ENCODE measurements around the gene PELI2. TPM values are rescaled to one million over a fixed set of nuclear protein-coding genes. Genes with fewer than 3 reads are reported as not detected.
"Not testable (repeated sequence)": the region's sequence is repeated elsewhere in the genome, so short reads cannot be mapped to it uniquely, and the experiment has no call there.

The PELI2 gene
- total and polyA plus RNA-seq, 3 experiments from 2014 or later: 1.0 to 3.3 (median 2.7) TPM

- Mint-ChIP-seq H3K4me3 (no peak overlapping the region), H3K36me3 (peaks cover 0 to 28% (median 2%) of the 10 kb centered on the region in 3 donors), H3K4me1 (peaks cover 0 to 7% (median 7%) of the 10 kb centered on the region in 3 donors), H3K27me3 (peaks cover 3 to 4% of the 10 kb centered on the region in 2 donors), H3K9me3 (peaks cover 5 to 21% (median 17%) of the 10 kb centered on the region in 5 donors), H3K27ac (peak overlapping the region in 1 of 8 donors; percentile 14)
- no peaks in the 10 kb centered on the region for H3K4me1 ChIP-seq (ENCODE audit: insufficient read depth, low read length)
- H3K27ac ChIP-seq (ENCODE audit: low read depth, low read length): no peak overlapping the region
- no peak overlapping the region for H3K4me3 ChIP-seq (ENCODE audit: low read length)
- no peak for DNase-seq
- no peaks in the 10 kb centered on the region for H3K9me3 ChIP-seq (ENCODE audit: low read length)
- H3K36me3 ChIP-seq (ENCODE audit: insufficient read depth, low read length): no peaks in the 10 kb centered on the region
- no peaks in the 10 kb centered on the region for H3K27me3 ChIP-seq (ENCODE audit: insufficient read depth, low read length, poor library complexity, severe bottlenecking)
- POLR2A ChIA-PET: no interaction called here
- CTCF ChIA-PET: no interaction called here
These were observed 40.9 kb downstream of the PELI2 start for GRCh38 chr14:56159066-56159465.

- peaks cover 0 to 32% (median 2%) of the 10 kb centered on the region in 3 donors for H3K36me3 Mint-ChIP-seq
- ChIA-PET CTCF (no interaction called here), POLR2A (no interaction called here)
- Histone ChIP-seq H3K4me3 (ENCODE audit: low read length) (no peak overlapping the region), H3K4me1 (ENCODE audit: insufficient read depth, low read length) (no peaks in the 10 kb centered on the region), H3K9me3 (ENCODE audit: low read length) (no peaks in the 10 kb centered on the region), H3K36me3 (ENCODE audit: insufficient read depth, low read length) (no peaks in the 10 kb centered on the region), H3K27me3 (ENCODE audit: insufficient read depth, low read length, poor library complexity, severe bottlenecking) (no peaks in the 10 kb centered on the region), H3K27ac (ENCODE audit: low read depth, low read length) (no peak overlapping the region)
- H3K4me3 Mint-ChIP-seq: peak overlapping the region in 1 of 7 donors; percentile 10
- H3K27me3 Mint-ChIP-seq: peaks cover 0 to 1% of the 10 kb centered on the region in 2 donors
- no peak overlapping the region for H3K27ac Mint-ChIP-seq
- peaks cover 5 to 31% (median 28%) of the 10 kb centered on the region in 5 donors for H3K9me3 Mint-ChIP-seq
- DNase-seq: no peak
- peaks cover 0 to 7% (median 0%) of the 10 kb centered on the region in 3 donors for H3K4me1 Mint-ChIP-seq
These were observed 41.9 kb downstream of the PELI2 start for GRCh38 chr14:56160088-56160487.

GRCh38 chr14:56161658-56162057 is 43.4 kb downstream of the PELI2 start:
- Histone ChIP-seq H3K4me3 (ENCODE audit: low read length) (no peak overlapping the region), H3K27me3 (ENCODE audit: insufficient read depth, low read length, poor library complexity, severe bottlenecking) (no peaks in the 10 kb centered on the region), H3K36me3 (ENCODE audit: insufficient read depth, low read length) (no peaks in the 10 kb centered on the region), H3K9me3 (ENCODE audit: low read length) (peaks cover 6% of the 10 kb centered on the region), H3K27ac (ENCODE audit: low read depth, low read length) (no peak overlapping the region), H3K4me1 (ENCODE audit: insufficient read depth, low read length) (no peaks in the 10 kb centered on the region)
- no peak for DNase-seq
- Mint-ChIP-seq H3K4me3 (no peak overlapping the region), H3K36me3 (peaks cover 0 to 42% (median 4%) of the 10 kb centered on the region in 3 donors), H3K9me3 (peaks cover 11 to 46% (median 37%) of the 10 kb centered on the region in 5 donors), H3K4me1 (peaks cover 0 to 7% (median 0%) of the 10 kb centered on the region in 3 donors), H3K27me3 (peaks cover 0 to 1% of the 10 kb centered on the region in 2 donors), H3K27ac (peak overlapping the region in 1 of 8 donors; percentile 29)
- CTCF ChIA-PET: no interaction called here
- POLR2A ChIA-PET: no interaction called here

- Histone ChIP-seq H3K4me3 (ENCODE audit: low read length) (no peak overlapping the region), H3K27ac (ENCODE audit: low read depth, low read length) (no peak overlapping the region), H3K27me3 (ENCODE audit: insufficient read depth, low read length, poor library complexity, severe bottlenecking) (no peaks in the 10 kb centered on the region), H3K36me3 (ENCODE audit: insufficient read depth, low read length) (no peaks in the 10 kb centered on the region), H3K9me3 (ENCODE audit: low read length) (peaks cover 6% of the 10 kb centered on the region), H3K4me1 (ENCODE audit: insufficient read depth, low read length) (no peaks in the 10 kb centered on the region)
- DNase-seq: no peak
- H3K4me1 Mint-ChIP-seq: peaks cover 0 to 7% (median 0%) of the 10 kb centered on the region in 3 donors
- peaks cover 0 to 50% (median 6%) of the 10 kb centered on the region in 3 donors for H3K36me3 Mint-ChIP-seq
- POLR2A ChIA-PET: no interaction called here
- peaks cover 0 to 2% of the 10 kb centered on the region in 2 donors for H3K27me3 Mint-ChIP-seq
- H3K9me3 Mint-ChIP-seq: peaks cover 18 to 54% (median 43%) of the 10 kb centered on the region in 5 donors
- H3K27ac Mint-ChIP-seq: no peak overlapping the region
- CTCF ChIA-PET: no interaction called here
- peak overlapping the region in 1 of 7 donors; percentile 10 for H3K4me3 Mint-ChIP-seq
These were observed 44.3 kb downstream of the PELI2 start for GRCh38 chr14:56162476-56162875.

GRCh38 chr14:56166579-56166978 is 48.4 kb downstream of the PELI2 start:
- Mint-ChIP-seq H3K4me1 (peaks cover 7 to 13% (median 7%) of the 10 kb centered on the region in 3 donors), H3K9me3 (peaks cover 18 to 56% (median 43%) of the 10 kb centered on the region in 5 donors), H3K36me3 (peaks cover 0 to 50% (median 6%) of the 10 kb centered on the region in 3 donors)
- CTCF ChIA-PET; H3K27ac ChIP-seq (ENCODE audit: low read depth, low read length); H3K27ac Mint-ChIP-seq; H3K4me1 ChIP-seq (ENCODE audit: insufficient read depth, low read length); H3K4me3 Mint-ChIP-seq; H3K27me3 ChIP-seq (ENCODE audit: insufficient read depth, low read length, poor library complexity, severe bottlenecking); H3K36me3 ChIP-seq (ENCODE audit: insufficient read depth, low read length); POLR2A ChIA-PET; H3K4me3 ChIP-seq (ENCODE audit: low read length); H3K9me3 ChIP-seq (ENCODE audit: low read length); DNase-seq; H3K27me3 Mint-ChIP-seq: not testable (repeated sequence)

GRCh38 chr14:56168007-56168616 is 49.9 kb downstream of the PELI2 start:
- Mint-ChIP-seq H3K36me3 (peaks cover 0 to 40% (median 4%) of the 10 kb centered on the region in 3 donors), H3K4me1 (peaks cover 22 to 27% (median 23%) of the 10 kb centered on the region in 3 donors), H3K9me3 (peaks cover 15 to 45% (median 39%) of the 10 kb centered on the region in 5 donors), H3K4me3 (no peak overlapping the region), H3K27me3 (peaks cover 0 to 1% of the 10 kb centered on the region in 2 donors), H3K27ac (no peak overlapping the region)
- ChIA-PET CTCF (no interaction called here), POLR2A (no interaction called here)
- no peaks in the 10 kb centered on the region for H3K36me3 ChIP-seq (ENCODE audit: insufficient read depth, low read length)
- peaks cover 9% of the 10 kb centered on the region for H3K4me1 ChIP-seq (ENCODE audit: insufficient read depth, low read length)
- H3K27me3 ChIP-seq (ENCODE audit: insufficient read depth, low read length, poor library complexity, severe bottlenecking): no peaks in the 10 kb centered on the region
- no peak overlapping the region for H3K4me3 ChIP-seq (ENCODE audit: low read length)
- H3K9me3 ChIP-seq (ENCODE audit: low read length): peaks cover 6% of the 10 kb centered on the region
- H3K27ac ChIP-seq (ENCODE audit: low read depth, low read length): no peak overlapping the region
- no peak for DNase-seq

- H3K27me3 ChIP-seq (ENCODE audit: insufficient read depth, low read length, poor library complexity, severe bottlenecking): no peaks in the 10 kb centered on the region
- Mint-ChIP-seq H3K27ac (no peak overlapping the region), H3K9me3 (peaks cover 15 to 26% (median 22%) of the 10 kb centered on the region in 5 donors), H3K27me3 (peaks cover 0 to 1% of the 10 kb centered on the region in 2 donors), H3K4me1 (peaks cover 36 to 39% (median 36%) of the 10 kb centered on the region in 3 donors), H3K36me3 (peaks cover 0 to 26% (median 5%) of the 10 kb centered on the region in 3 donors), H3K4me3 (no peak overlapping the region)
- ChIA-PET POLR2A (no interaction called here), CTCF (no interaction called here)
- H3K4me3 ChIP-seq (ENCODE audit: low read length): no peak overlapping the region
- no peaks in the 10 kb centered on the region for H3K36me3 ChIP-seq (ENCODE audit: insufficient read depth, low read length)
- DNase-seq: no peak
- peaks cover 6% of the 10 kb centered on the region for H3K9me3 ChIP-seq (ENCODE audit: low read length)
- H3K27ac ChIP-seq (ENCODE audit: low read depth, low read length): no peak overlapping the region
- H3K4me1 ChIP-seq (ENCODE audit: insufficient read depth, low read length): peaks cover 9% of the 10 kb centered on the region
These were observed 51.8 kb downstream of the PELI2 start for GRCh38 chr14:56170028-56170427.

GRCh38 chr14:56170877-56171422 is 52.7 kb downstream of the PELI2 start:
- CTCF ChIA-PET: no interaction called here
- POLR2A ChIA-PET: no interaction called here
- Mint-ChIP-seq H3K27ac (no peak overlapping the region), H3K27me3 (peaks cover 0 to 1% of the 10 kb centered on the region in 2 donors), H3K9me3 (peaks cover 10 to 19% (median 14%) of the 10 kb centered on the region in 5 donors), H3K36me3 (peaks cover 0 to 21% (median 3%) of the 10 kb centered on the region in 3 donors), H3K4me3 (no peak overlapping the region), H3K4me1 (peaks cover 36 to 40% (median 39%) of the 10 kb centered on the region in 3 donors)
- DNase-seq: no peak
- Histone ChIP-seq H3K4me3 (ENCODE audit: low read length) (no peak overlapping the region), H3K27me3 (ENCODE audit: insufficient read depth, low read length, poor library complexity, severe bottlenecking) (no peaks in the 10 kb centered on the region), H3K27ac (ENCODE audit: low read depth, low read length) (no peak overlapping the region), H3K9me3 (ENCODE audit: low read length) (no peaks in the 10 kb centered on the region), H3K4me1 (ENCODE audit: insufficient read depth, low read length) (peaks cover 9% of the 10 kb centered on the region), H3K36me3 (ENCODE audit: insufficient read depth, low read length) (no peaks in the 10 kb centered on the region)
